HepG2 (cell line): ENCODE results near the gene AARSD1. TPM values are rescaled to one million over a fixed set of nuclear protein-coding genes. Genes with fewer than 3 reads are reported as not detected.

Experiments used
- ADNP ChIP-seq: sonication (generic); formaldehyde crosslinking; IDR thresholded peaks from 2 replicates; pipeline ENCODE4 v1.4.0; 2020; ENCODE audit warnings: missing genetic modification reagents
- ARNT2 ChIP-seq: sonication (generic); formaldehyde crosslinking; IDR thresholded peaks from 2 replicates; pipeline ENCODE4 v1.8.0; 2022; ENCODE audit warnings: mild to moderate bottlenecking, low read depth, missing genetic modification reagents, moderate library complexity
- BCL6 ChIP-seq: IDR thresholded peaks from 2 replicates; pipeline ENCODE4 v1.6.1; 2016; ENCODE audit warnings: missing genetic modification reagents, missing compliant biosample characterization
- CCAR2 ChIP-seq: fragments of 200-400 bp; formaldehyde crosslinking; optimal IDR thresholded peaks from 2 replicates; pipeline ENCODE3; 2018; ENCODE audit warnings: low read depth, mild to moderate bottlenecking, low read length, moderate library complexity
- DNMT1 ChIP-seq: sonication (generic); formaldehyde crosslinking; IDR thresholded peaks from 2 replicates; pipeline ENCODE4 v1.5.1; 2020; ENCODE audit warnings: mild to moderate bottlenecking, missing genetic modification reagents
- EEA1 ChIP-seq: sonication (generic); formaldehyde crosslinking; IDR thresholded peaks from 2 replicates; pipeline ENCODE4 v1.5.1; 2020; ENCODE audit warnings: mild to moderate bottlenecking, missing genetic modification reagents, borderline replicate concordance
- JUND ChIP-seq: sonication (generic); formaldehyde crosslinking; IDR thresholded peaks from 2 replicates; pipeline ENCODE4 v1.8.0; 2022; ENCODE audit warnings: mild to moderate bottlenecking, missing genetic modification reagents
- NR1H2 ChIP-seq: sonication (generic); formaldehyde crosslinking; IDR thresholded peaks from 2 replicates; pipeline ENCODE4 v1.8.1; 2022; ENCODE audit warnings: low read depth, missing genetic modification reagents, borderline replicate concordance
- NR2F2 ChIP-seq: IDR thresholded peaks from 2 replicates; pipeline ENCODE4 v1.6.1; 2012; ENCODE audit warnings: low read depth, inconsistent platforms, borderline replicate concordance
- RXRB ChIP-seq: IDR thresholded peaks from 2 replicates; pipeline ENCODE4 v1.6.1; 2016; ENCODE audit warnings: borderline replicate concordance, missing genetic modification reagents, missing compliant biosample characterization
- SCMH1 ChIP-seq: sonication (generic); formaldehyde crosslinking; IDR thresholded peaks from 2 replicates; pipeline ENCODE4 v1.9.0; 2021; ENCODE audit warnings: missing genetic modification reagents, mild to moderate bottlenecking, borderline replicate concordance
- SIX1 ChIP-seq: sonication (generic); formaldehyde crosslinking; IDR thresholded peaks from 2 replicates; pipeline ENCODE4 v1.4.0; 2020; ENCODE audit warnings: missing genetic modification reagents, borderline replicate concordance
- SKI ChIP-seq: fragments of 450-650 bp; IDR thresholded peaks from one replicate; pipeline ENCODE4 v1.6.1; 2018; ENCODE audit warnings: mild to moderate bottlenecking; ENCODE audit not compliant: partially characterized antibody
- SOX5 ChIP-seq: IDR thresholded peaks from 2 replicates; pipeline ENCODE4 v1.6.1; 2016; ENCODE audit warnings: borderline replicate concordance
- THAP11 ChIP-seq: IDR thresholded peaks from 2 replicates; pipeline ENCODE4 v1.6.1; 2016; ENCODE audit warnings: missing biosample characterization, missing genetic modification reagents
- ZBTB38 ChIP-seq: sonication (generic); formaldehyde crosslinking; IDR thresholded peaks from 2 replicates; pipeline ENCODE4 v1.5.1; 2020; ENCODE audit warnings: mild to moderate bottlenecking, missing genetic modification reagents
- ZFP37 ChIP-seq: sonication (generic); formaldehyde crosslinking; IDR thresholded peaks from 2 replicates; pipeline ENCODE4 v1.4.0; 2020; ENCODE audit warnings: missing genetic modification reagents, borderline replicate concordance
- ZNF142 ChIP-seq: sonication (generic); formaldehyde crosslinking; IDR thresholded peaks from 2 replicates; pipeline ENCODE4 v1.4.0; 2020; ENCODE audit warnings: missing genetic modification reagents
- ZNF264 ChIP-seq: sonication (generic); formaldehyde crosslinking; IDR thresholded peaks from 2 replicates; pipeline ENCODE4 v1.4.0; 2020; ENCODE audit warnings: missing genetic modification reagents
- ZNF333 ChIP-seq: sonication (generic); formaldehyde crosslinking; IDR thresholded peaks from 2 replicates; pipeline ENCODE4 v1.4.0; 2020; ENCODE audit warnings: mild to moderate bottlenecking, missing genetic modification reagents, borderline replicate concordance
- ZNF350 ChIP-seq: sonication (generic); formaldehyde crosslinking; IDR thresholded peaks from 2 replicates; pipeline ENCODE4 v1.4.0; 2020; ENCODE audit warnings: mild to moderate bottlenecking, low read depth, missing genetic modification reagents, borderline replicate concordance
- ZNF562 ChIP-seq: sonication (generic); formaldehyde crosslinking; IDR thresholded peaks from 2 replicates; pipeline ENCODE4 v1.8.0; 2022; ENCODE audit warnings: missing genetic modification reagents, borderline replicate concordance
- ZNF598 ChIP-seq: sonication (generic); formaldehyde crosslinking; IDR thresholded peaks from 2 replicates; pipeline ENCODE4 v1.5.1; 2020; ENCODE audit warnings: mild to moderate bottlenecking, missing genetic modification reagents, borderline replicate concordance
- ZNF746 ChIP-seq: sonication (generic); formaldehyde crosslinking; IDR thresholded peaks from 2 replicates; pipeline ENCODE4 v1.8.0; 2022; ENCODE audit warnings: mild to moderate bottlenecking, missing genetic modification reagents
- ZNF780A ChIP-seq: sonication (generic); formaldehyde crosslinking; IDR thresholded peaks from 2 replicates; pipeline ENCODE4 v1.8.0; 2022; ENCODE audit warnings: mild to moderate bottlenecking, missing genetic modification reagents, moderate library complexity
- polyA plus RNA-seq, 8 experiments: library from polyadenylated mRNA; depleted of rRNA in 3 of 8; stranded (reverse) in 7 of 8; unstranded in 1 of 8; fragments of >200 nt; fragmentation: Illumina TruSeq in 4 of 8; extraction: Trizol in 4 of 8; gene quantifications; 2 replicates each; pipeline versions ENCODE4 v1.2.1 to v1.2.3, GENCODE V29; 2011 to 2016; ENCODE audit warnings: low read depth in 4 of 8, missing spikeins in 1 of 8, mixed read lengths in 1 of 8; ENCODE audit not compliant: insufficient read depth in 1 of 8
- total RNA-seq, 5 experiments: library from RNA; depleted of rRNA; stranded (reverse); fragments of >200 nt; fragmentation: Illumina TruSeq; extraction: Trizol; gene quantifications; 2 replicates each; pipeline ENCODE4 v1.2.3, GENCODE V29; 2016; ENCODE audit warnings: low read depth in 1 of 5

Gene AARSD1
- total and polyA plus RNA-seq, 2 of the 13 experiments (the other 11 are each of a cell fraction or from before 2014, with no cell fraction given), result 24.7 to 29.3 TPM

- TF ChIP-seq ZNF142 (CRISPR knock-in tag) (0 out of 2 replicates have a peak, but pooled peaks have one; percentile 26), ZNF350 (CRISPR knock-in tag) (peak; percentile 45; the same call in 1 of the 2 replicates), THAP11 (peak; percentile 62; the same call in 1 of the 2 replicates), ARNT2 (CRISPR knock-in tag) (no peak), JUND (CRISPR knock-in tag) (0 out of 2 replicates have a peak, but pooled peaks have one; percentile 3), ZBTB38 (CRISPR knock-in tag) (peak; percentile 70), ADNP (CRISPR knock-in tag) (peak; percentile 25; the same call in 1 of the 2 replicates), DNMT1 (CRISPR knock-in tag) (0 out of 2 replicates have a peak, but pooled peaks have one; percentile 60), ZNF780A (CRISPR knock-in tag) (no peak), EEA1 (CRISPR knock-in tag) (0 out of 2 replicates have a peak, but pooled peaks have one; percentile 77), SOX5 (CRISPR knock-in tag) (peak; percentile 20; the same call in 1 of the 2 replicates), ZFP37 (CRISPR knock-in tag) (peak; percentile 64; the same call in 1 of the 2 replicates), SCMH1 (no peak), SIX1 (CRISPR knock-in tag) (0 out of 2 replicates have a peak, but pooled peaks have one; percentile 13), RXRB (CRISPR knock-in tag) (peak; percentile 48; the same call in 1 of the 2 replicates), ZNF562 (CRISPR knock-in tag) (no peak), NR1H2 (CRISPR knock-in tag) (no peak), SKI (no peak), CCAR2 (no peak), ZNF746 (CRISPR knock-in tag) (no peak), NR2F2 (no peak), ZNF264 (CRISPR knock-in tag) (no peak), ZNF598 (CRISPR knock-in tag) (peak; percentile 25; the same call in 1 of the 2 replicates), BCL6 (CRISPR knock-in tag) (peak; percentile 8; the same call in 1 of the 2 replicates), ZNF333 (CRISPR knock-in tag) (0 out of 2 replicates have a peak, but pooled peaks have one; percentile 44)
These were observed 42.6 kb upstream of the AARSD1 start, which contains the start of gene IFI35 (continued) for GRCh38 chr17:43006639-43007551.
